IgD-negative memory B cell (primary cell): ENCODE measurements around the gene TMEM150C. TPM values are rescaled to one million over a fixed set of nuclear protein-coding genes. Genes with fewer than 3 reads are reported as not detected.

Experiments
- H3K27ac Mint-ChIP-seq, 3 donors: one replicate each; pipeline ENCODE4 v1.8.0; 2020 to 2022; ENCODE audit warnings: mild to moderate bottlenecking in 3 of 3, mixed read lengths in 3 of 3, moderate library complexity in 1 of 3
- H3K27me3 Mint-ChIP-seq: one replicate; pipeline ENCODE4 v1.8.0; 2021; ENCODE audit warnings: mixed read lengths
- H3K36me3 Mint-ChIP-seq: one replicate; pipeline ENCODE4 v1.8.0; 2020; ENCODE audit warnings: mild to moderate bottlenecking, mixed read lengths
- H3K4me1 Mint-ChIP-seq, 3 donors: one replicate each; pipeline ENCODE4 v1.8.0; 2020 to 2022; ENCODE audit warnings: mixed read lengths in 3 of 3, mild to moderate bottlenecking in 1 of 3
- H3K4me3 Mint-ChIP-seq, 4 donors: one replicate each; pipeline ENCODE4 v1.8.0; 2020 to 2022; ENCODE audit warnings: mild to moderate bottlenecking in 4 of 4, mixed read lengths in 4 of 4, moderate library complexity in 3 of 4
- H3K9me3 Mint-ChIP-seq, 3 donors: one replicate each; pipeline ENCODE4 v1.8.0; 2020 to 2021; ENCODE audit warnings: mixed read lengths in 3 of 3, mild to moderate bottlenecking in 1 of 3
- polyA plus RNA-seq: library from polyadenylated mRNA; unstranded; fragments of 300-500 nt; fragmentation: Illumina TruSeq; gene quantifications from one replicate; pipeline ENCODE4 v1.2.3, GENCODE V29; 2021

Gene TMEM150C
- polyA plus RNA-seq, 1 donor from 2014 or later, result not detected

- Mint-ChIP-seq H3K27me3 (peaks cover 7% of the 10 kb centered on the region), H3K4me3 (no peak overlapping the region), H3K36me3 (peaks cover 2% of the 10 kb centered on the region), H3K27ac (no peak overlapping the region), H3K9me3 (no peaks in the 10 kb centered on the region), H3K4me1 (no peaks in the 10 kb centered on the region)
Measured at GRCh38 chr4:82515705-82516104, 46.1 kb downstream of the TMEM150C start.

GRCh38 chr4:82513382-82513781 is 48.4 kb downstream of the TMEM150C start:
- Mint-ChIP-seq H3K27ac (no peak overlapping the region), H3K27me3 (peaks cover 4% of the 10 kb centered on the region), H3K9me3 (no peaks in the 10 kb centered on the region), H3K4me3 (no peak overlapping the region), H3K36me3 (peaks cover 2% of the 10 kb centered on the region), H3K4me1 (no peaks in the 10 kb centered on the region)

- Mint-ChIP-seq H3K27ac (no peak overlapping the region), H3K27me3 (peaks cover 4% of the 10 kb centered on the region), H3K36me3 (peaks cover 2% of the 10 kb centered on the region), H3K9me3 (no peaks in the 10 kb centered on the region), H3K4me1 (no peaks in the 10 kb centered on the region), H3K4me3 (no peak overlapping the region)
Measured at GRCh38 chr4:82510216-82510615, 51.6 kb downstream of the TMEM150C start.

- no peak overlapping the region for H3K4me3 Mint-ChIP-seq
- H3K27ac Mint-ChIP-seq, result no peak overlapping the region
- no peaks in the 10 kb centered on the region for H3K9me3 Mint-ChIP-seq
- no peaks in the 10 kb centered on the region for H3K36me3 Mint-ChIP-seq
- peaks cover 4% of the 10 kb centered on the region for H3K27me3 Mint-ChIP-seq
- no peaks in the 10 kb centered on the region for H3K4me1 Mint-ChIP-seq
Measured at GRCh38 chr4:82508806-82509428, 52.9 kb downstream of the TMEM150C start.

GRCh38 chr4:82508011-82508410 is 53.8 kb downstream of the TMEM150C start:
- Mint-ChIP-seq H3K4me3 (no peak overlapping the region), H3K9me3 (no peaks in the 10 kb centered on the region), H3K4me1 (no peaks in the 10 kb centered on the region), H3K27ac (no peak overlapping the region), H3K27me3 (no peaks in the 10 kb centered on the region), H3K36me3 (no peaks in the 10 kb centered on the region)

- H3K27me3 Mint-ChIP-seq, result no peaks in the 10 kb centered on the region
- H3K4me3 Mint-ChIP-seq, result no peak overlapping the region
- no peaks in the 10 kb centered on the region for H3K4me1 Mint-ChIP-seq
- H3K36me3 Mint-ChIP-seq, result peaks cover 2% of the 10 kb centered on the region
- H3K27ac Mint-ChIP-seq, result no peak overlapping the region
- no peaks in the 10 kb centered on the region for H3K9me3 Mint-ChIP-seq
Measured at GRCh38 chr4:82501154-82501442, 60.7 kb downstream of the TMEM150C start.

- peaks cover 2% of the 10 kb centered on the region for H3K36me3 Mint-ChIP-seq
- no peak overlapping the region for H3K4me3 Mint-ChIP-seq
- no peaks in the 10 kb centered on the region for H3K9me3 Mint-ChIP-seq
- H3K27me3 Mint-ChIP-seq, result no peaks in the 10 kb centered on the region
- H3K27ac Mint-ChIP-seq, result no peak overlapping the region
- no peaks in the 10 kb centered on the region for H3K4me1 Mint-ChIP-seq
Measured at GRCh38 chr4:82500435-82501153, 61.2 kb downstream of the TMEM150C start.

- H3K27ac Mint-ChIP-seq, result no peak overlapping the region
- no peak overlapping the region for H3K4me3 Mint-ChIP-seq
- H3K9me3 Mint-ChIP-seq, result no peaks in the 10 kb centered on the region
- no peaks in the 10 kb centered on the region for H3K4me1 Mint-ChIP-seq
- peaks cover 3% of the 10 kb centered on the region for H3K36me3 Mint-ChIP-seq
- no peaks in the 10 kb centered on the region for H3K27me3 Mint-ChIP-seq
Measured at GRCh38 chr4:82499738-82500434, 61.9 kb downstream of the TMEM150C start.

GRCh38 chr4:82496349-82496748 is 65.4 kb downstream of the TMEM150C start:
- no peaks in the 10 kb centered on the region for H3K27me3 Mint-ChIP-seq
- no peaks in the 10 kb centered on the region for H3K4me1 Mint-ChIP-seq
- H3K36me3 Mint-ChIP-seq, result peaks cover 4% of the 10 kb centered on the region
- no peak overlapping the region for H3K4me3 Mint-ChIP-seq
- H3K9me3 Mint-ChIP-seq, result no peaks in the 10 kb centered on the region
- H3K27ac Mint-ChIP-seq, result no peak overlapping the region

GRCh38 chr4:82495666-82496065 is 66.1 kb downstream of the TMEM150C start:
- Mint-ChIP-seq H3K9me3 (no peaks in the 10 kb centered on the region), H3K27me3 (no peaks in the 10 kb centered on the region), H3K36me3 (peaks cover 4% of the 10 kb centered on the region), H3K4me3 (no peak overlapping the region), H3K27ac (peak overlapping the region in 1 of 3 donors; percentile 66), H3K4me1 (no peaks in the 10 kb centered on the region)

GRCh38 chr4:82493721-82494425 is 67.9 kb downstream of the TMEM150C start:
- H3K27me3 Mint-ChIP-seq, result no peaks in the 10 kb centered on the region
- H3K4me3 Mint-ChIP-seq, result no peak overlapping the region
- peaks cover 5% of the 10 kb centered on the region for H3K36me3 Mint-ChIP-seq
- no peak overlapping the region for H3K27ac Mint-ChIP-seq
- no peaks in the 10 kb centered on the region for H3K9me3 Mint-ChIP-seq
- H3K4me1 Mint-ChIP-seq, result no peaks in the 10 kb centered on the region

GRCh38 chr4:82491251-82491960 is 70.4 kb downstream of the TMEM150C start:
- H3K4me1 Mint-ChIP-seq, result no peaks in the 10 kb centered on the region
- no peak overlapping the region for H3K27ac Mint-ChIP-seq
- H3K27me3 Mint-ChIP-seq, result no peaks in the 10 kb centered on the region
- peaks cover 4% of the 10 kb centered on the region for H3K36me3 Mint-ChIP-seq
- H3K9me3 Mint-ChIP-seq, result no peaks in the 10 kb centered on the region
- H3K4me3 Mint-ChIP-seq, result no peak overlapping the region

GRCh38 chr4:82489987-82490386 is 71.8 kb downstream of the TMEM150C start:
- H3K9me3 Mint-ChIP-seq, result no peaks in the 10 kb centered on the region
- no peak overlapping the region for H3K4me3 Mint-ChIP-seq
- H3K4me1 Mint-ChIP-seq, result no peaks in the 10 kb centered on the region
- H3K27me3 Mint-ChIP-seq, result no peaks in the 10 kb centered on the region
- H3K27ac Mint-ChIP-seq, result no peak overlapping the region
- H3K36me3 Mint-ChIP-seq, result peaks cover 4% of the 10 kb centered on the region

GRCh38 chr4:82489076-82489475 is 72.7 kb downstream of the TMEM150C start:
- H3K27ac Mint-ChIP-seq, result no peak overlapping the region
- H3K9me3 Mint-ChIP-seq, result no peaks in the 10 kb centered on the region

More at GRCh38 chr4:82489076-82489475, 72.7 kb downstream of the TMEM150C start:
- Mint-ChIP-seq H3K36me3 (peaks cover 3% of the 10 kb centered on the region), H3K4me3 (no peak overlapping the region), H3K4me1 (no peaks in the 10 kb centered on the region), H3K27me3 (no peaks in the 10 kb centered on the region)
